Stimulated activated CD4-positive, alpha-beta T cell treated with anti-CD3 and anti-CD28 coated beads, Interleukin-12 subunit alpha, Interleukin-12 subunit beta, amount 100 ng/mL, for 4 hours (primary cell): Measurements from ENCODE around the gene IRX1.

Experiments used
- DNase-seq: peaks from one replicate; pipeline ENCODE4 v3.0.0-alpha.2; 2020

The IRX1 gene

DNA sequence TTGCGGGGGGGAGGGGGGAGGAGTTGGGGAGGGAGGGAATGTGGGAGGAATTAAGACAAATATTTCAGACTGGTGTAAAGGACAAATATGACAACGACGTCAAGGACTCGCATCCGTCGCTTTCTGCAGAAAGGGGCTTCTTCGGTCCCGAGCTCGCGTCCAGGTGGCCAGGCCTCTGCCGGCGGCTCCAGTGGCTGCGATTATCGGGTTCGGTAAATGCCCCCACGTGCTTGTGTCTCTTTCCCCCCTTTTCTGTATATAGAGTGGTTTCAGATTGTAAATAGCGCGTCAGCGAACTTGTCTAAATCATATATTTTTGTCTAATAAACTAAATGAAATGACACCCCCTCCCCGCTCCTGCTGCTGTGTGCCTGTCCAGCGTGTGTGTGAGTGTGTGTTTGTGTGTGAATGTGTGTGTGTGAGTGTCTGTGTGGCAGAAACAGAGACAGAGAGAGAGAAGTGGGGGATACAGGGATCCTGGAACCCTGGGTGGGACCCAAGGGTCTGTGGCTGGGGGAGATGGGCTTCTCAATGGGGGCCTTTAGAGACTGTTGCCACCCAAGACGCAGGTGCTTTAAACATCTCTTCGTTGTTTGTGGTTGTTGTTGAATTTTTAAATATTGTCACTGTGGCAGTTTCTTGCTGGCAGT, 5.6 kb downstream of the IRX1 start:
- DNase-seq, result no peak

DNA sequence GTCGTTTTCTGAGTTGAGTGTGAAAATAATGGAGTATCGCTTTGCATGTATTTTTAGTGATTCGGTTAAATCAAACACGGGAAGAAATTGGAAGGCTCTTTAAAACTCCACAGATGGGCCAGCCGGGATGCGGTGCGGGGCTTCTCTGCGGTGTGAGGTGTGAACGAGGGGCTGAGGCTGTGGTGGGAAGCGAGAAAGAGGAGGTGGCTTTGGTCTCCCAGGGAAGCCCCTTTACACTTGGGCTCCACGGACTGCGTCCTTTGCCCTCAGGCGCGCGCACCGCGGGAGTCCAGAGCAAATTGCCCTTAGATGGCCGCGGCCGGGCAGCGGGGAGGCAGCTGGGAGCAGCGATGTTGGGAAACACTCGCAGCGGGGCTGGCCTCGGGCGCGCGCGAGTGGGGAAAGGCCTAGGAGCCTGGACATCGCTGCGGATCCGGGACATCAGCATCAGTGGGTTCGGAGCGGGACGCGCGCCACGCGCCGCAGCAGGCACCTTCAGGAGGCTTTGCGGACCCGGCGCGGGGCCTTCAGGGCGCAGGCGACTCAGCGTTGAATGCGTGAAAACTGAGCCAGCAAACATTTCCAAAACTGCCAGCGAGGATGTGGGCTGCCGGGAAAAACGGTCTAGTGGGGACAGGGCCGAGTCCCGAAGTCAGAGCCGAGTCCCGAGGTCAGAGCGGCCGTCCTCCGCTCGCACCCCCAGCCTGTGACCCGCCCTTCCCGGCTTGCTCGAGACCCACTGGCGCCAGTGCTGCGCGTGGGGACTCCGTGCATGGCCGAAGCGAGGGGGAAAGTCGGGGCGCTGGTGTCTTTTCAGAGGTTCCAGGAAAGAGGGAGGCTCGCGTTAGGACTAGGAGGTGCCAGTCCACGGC, 6.5 kb downstream of the IRX1 start:
- no peak for DNase-seq

DNA sequence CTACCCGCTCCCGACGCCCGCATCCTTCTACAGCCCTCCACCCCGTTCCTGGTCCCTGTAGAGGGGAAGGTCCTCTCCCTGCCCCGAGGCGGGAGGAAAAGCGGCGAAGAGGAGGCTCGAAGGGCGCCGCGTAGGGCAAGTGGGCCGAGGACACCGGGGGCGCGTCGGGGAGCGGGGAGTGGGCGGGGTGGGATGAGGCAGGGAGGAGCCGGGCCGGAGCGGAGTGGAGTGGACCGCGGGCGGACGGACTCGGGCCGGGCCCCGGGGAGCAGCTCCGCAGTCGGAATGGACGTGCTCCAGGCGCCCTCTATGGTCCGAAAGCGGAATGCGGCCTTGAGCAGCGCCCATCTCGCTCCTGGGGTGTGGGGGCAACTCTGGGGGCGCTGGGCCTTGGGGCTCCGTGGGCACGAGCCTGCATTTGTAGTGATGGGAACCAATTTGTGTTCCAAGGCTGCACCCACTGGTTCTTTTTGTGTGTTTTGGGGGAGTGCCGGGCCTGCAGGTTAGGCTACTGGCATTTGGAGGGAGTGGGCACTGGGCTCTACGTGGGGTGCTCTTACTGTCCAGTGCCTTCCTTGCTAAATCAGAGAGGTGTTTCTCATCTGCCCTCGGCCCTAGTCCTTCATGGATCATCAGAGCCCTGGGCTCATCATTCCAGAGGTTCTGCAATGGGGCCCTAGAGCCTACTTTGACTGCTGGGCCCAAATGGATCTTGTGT, 7.3 kb downstream of the IRX1 start:
- DNase-seq, result no peak

- DNase-seq, result no peak
Measured at GRCh38 chr5:3604501-3604900, 8.9 kb downstream of the IRX1 start.

- DNase-seq, result no peak
Measured at GRCh38 chr5:3605298-3606010, 9.8 kb downstream of the IRX1 start.

GRCh38 chr5:3606121-3606831, 10.6 kb downstream of the IRX1 start:
- DNase-seq, result no peak

GRCh38 chr5:3607541-3608181, 12.0 kb downstream of the IRX1 start:
- no peak for DNase-seq

DNA sequence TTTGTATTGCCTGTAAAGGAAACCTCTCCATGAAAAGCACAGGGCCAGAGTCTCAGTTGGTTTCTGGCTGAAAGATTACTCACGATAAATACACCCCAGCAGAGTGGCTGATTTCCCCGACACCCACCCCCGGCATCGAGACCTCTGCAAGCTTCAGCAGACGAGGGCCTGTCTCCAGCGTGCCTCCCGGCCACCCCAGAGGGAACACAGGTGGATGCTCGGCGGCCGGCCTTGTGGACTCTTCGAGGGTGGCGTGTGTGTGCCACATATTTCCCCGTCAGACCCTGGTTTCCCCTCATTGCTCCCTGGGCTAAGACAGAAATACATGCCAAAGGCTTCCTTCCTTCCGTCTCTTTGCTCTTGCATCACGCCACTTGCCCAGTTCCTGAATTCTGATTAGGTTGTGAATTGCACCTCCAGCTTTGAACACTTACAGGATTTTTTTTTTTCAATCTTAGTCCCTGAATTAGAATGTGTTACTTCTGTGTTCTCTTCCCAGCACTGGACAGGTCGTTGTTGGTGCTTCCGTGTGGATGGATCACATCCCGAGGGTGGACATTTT, 13.6 kb downstream of the IRX1 start:
- no peak for DNase-seq

DNA sequence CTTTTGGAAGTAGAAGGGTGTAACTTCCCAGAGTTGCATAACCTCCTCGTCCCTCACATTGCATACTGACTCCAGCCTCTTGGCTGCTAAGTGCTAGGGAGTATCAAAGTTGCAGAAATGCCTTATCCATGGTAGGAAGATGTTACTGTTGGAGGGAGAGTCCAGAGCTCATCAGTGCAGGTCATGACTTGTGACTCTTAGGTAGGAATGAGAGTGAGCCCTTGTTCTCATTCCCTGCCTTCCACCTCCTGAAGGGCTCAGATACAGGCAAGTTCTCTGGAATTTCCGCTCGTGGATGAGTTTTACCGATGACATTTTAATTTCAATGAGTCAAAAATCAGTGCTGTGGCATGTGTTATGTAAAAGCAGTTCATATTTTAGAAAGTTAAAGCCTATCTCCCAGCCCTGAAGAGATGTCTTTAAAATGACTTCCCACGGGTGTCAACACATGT, 17.0 kb downstream of the IRX1 start:
- DNase-seq, result no peak

GRCh38 chr5:3613726-3614125, 18.1 kb downstream of the IRX1 start:
- DNase-seq, result no peak

DNA sequence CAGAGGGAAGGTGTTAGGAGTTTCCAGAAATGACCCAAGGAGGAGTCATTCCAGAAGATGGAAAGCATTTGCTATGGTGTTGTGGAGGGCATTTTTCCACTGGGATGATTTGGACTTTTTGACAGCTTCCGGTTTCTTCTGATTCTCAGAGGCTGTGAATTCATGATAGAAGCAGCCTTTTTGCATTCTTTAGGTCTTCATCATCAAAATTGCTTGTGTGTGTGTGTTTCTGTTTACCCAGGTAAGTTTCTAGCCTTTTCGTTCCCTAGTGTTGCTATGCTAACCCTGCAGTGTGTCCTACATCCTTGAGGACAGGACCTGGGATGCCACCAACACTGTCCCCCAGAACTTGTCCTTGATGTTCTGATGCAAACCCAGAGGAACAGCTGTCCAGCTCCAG, 19.6 kb downstream of the IRX1 start:
- DNase-seq, result no peak

GRCh38 chr5:3615829-3616228, 20.2 kb downstream of the IRX1 start:
- no peak for DNase-seq

- no peak for DNase-seq
Measured at GRCh38 chr5:3619579-3619978, 23.9 kb downstream of the IRX1 start.

DNA sequence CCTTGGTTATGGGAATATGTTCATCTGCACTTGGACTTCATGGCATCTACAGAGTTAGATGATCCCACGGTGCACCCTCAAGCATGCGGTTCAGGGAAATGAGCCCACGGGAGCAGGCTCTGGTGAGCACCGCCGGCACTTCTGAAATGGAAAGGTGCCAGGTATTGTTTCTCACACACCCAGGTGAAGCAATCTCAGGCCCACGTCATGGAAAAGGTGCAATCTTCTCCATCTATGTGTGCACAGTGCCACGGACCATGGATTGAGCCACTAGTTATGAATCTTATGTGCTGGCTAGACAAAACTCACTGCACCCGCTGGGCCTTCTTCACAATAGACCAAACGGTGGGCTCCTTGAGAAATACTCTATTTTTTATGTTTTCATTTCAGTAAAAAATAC, 27.3 kb downstream of the IRX1 start:
- DNase-seq, result no peak

GRCh38 chr5:3625626-3626025, 30.0 kb downstream of the IRX1 start:
- no peak for DNase-seq

GRCh38 chr5:3634061-3634460, 38.4 kb downstream of the IRX1 start:
- no peak for DNase-seq

DNA sequence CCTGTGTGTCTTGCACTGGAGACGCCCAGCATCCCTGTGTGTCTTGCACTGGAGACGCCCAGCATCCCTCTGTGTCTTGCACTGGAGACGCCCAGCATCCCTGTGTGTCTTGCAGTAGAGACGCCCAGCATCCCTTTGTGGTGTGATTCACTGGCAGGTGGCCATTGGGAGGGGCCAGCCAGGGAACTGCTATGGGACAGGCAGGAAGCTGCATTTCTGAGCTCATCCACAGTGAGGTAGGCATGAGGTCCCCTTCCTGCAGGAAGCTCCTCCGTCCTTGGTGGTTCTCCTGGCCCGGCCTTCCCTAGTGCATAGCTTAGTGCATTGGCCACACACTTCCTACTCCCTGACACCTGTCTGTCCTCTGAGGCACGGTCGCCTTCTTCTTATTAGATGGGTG, 43.5 kb downstream of the IRX1 start:
- DNase-seq, result no peak

GRCh38 chr5:3642231-3642630, 46.6 kb downstream of the IRX1 start:
- DNase-seq, result no peak

DNA sequence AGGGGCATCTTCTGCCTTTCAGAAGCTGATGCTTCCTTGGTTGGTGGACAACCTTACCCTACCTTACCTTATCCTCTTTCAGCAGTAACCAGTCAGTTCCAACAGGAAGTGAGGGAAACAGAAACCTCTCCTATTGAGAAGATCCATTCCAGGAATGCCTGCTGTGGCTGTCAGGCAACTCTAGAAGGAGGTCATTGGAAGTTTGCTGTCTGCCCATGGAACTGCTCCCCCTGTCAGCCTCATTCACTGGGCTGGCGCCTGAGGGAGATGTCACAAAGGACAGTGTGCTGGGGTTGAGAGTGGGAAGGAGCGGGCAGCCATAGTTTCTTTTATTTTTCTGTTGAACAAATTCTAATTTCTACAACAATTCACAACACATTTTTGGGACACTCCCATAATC, 54.7 kb downstream of the IRX1 start:
- no peak for DNase-seq

DNA sequence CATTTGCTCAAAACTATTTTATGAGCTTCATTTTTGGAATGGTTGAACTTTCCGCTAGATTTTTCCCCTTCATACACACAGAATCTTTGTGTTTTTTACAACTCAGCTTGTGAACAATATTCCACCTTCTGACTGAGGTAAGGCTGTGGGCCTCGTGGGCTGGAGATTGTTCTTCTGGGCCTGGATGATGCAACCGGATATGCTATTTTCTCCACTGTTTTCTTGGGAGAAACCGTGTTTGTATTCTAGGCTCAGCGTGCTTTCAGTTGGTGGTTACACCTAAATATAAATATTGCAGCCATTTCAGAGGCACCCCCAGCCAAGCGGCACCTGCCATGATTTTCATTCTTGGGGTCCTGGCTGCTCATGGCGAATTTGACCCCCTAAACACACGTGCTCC, 55.2 kb downstream of the IRX1 start:
- DNase-seq, result no peak
